Measurements from ENCODE around the gene SPAG9.

SPAG9 gene, protein sequence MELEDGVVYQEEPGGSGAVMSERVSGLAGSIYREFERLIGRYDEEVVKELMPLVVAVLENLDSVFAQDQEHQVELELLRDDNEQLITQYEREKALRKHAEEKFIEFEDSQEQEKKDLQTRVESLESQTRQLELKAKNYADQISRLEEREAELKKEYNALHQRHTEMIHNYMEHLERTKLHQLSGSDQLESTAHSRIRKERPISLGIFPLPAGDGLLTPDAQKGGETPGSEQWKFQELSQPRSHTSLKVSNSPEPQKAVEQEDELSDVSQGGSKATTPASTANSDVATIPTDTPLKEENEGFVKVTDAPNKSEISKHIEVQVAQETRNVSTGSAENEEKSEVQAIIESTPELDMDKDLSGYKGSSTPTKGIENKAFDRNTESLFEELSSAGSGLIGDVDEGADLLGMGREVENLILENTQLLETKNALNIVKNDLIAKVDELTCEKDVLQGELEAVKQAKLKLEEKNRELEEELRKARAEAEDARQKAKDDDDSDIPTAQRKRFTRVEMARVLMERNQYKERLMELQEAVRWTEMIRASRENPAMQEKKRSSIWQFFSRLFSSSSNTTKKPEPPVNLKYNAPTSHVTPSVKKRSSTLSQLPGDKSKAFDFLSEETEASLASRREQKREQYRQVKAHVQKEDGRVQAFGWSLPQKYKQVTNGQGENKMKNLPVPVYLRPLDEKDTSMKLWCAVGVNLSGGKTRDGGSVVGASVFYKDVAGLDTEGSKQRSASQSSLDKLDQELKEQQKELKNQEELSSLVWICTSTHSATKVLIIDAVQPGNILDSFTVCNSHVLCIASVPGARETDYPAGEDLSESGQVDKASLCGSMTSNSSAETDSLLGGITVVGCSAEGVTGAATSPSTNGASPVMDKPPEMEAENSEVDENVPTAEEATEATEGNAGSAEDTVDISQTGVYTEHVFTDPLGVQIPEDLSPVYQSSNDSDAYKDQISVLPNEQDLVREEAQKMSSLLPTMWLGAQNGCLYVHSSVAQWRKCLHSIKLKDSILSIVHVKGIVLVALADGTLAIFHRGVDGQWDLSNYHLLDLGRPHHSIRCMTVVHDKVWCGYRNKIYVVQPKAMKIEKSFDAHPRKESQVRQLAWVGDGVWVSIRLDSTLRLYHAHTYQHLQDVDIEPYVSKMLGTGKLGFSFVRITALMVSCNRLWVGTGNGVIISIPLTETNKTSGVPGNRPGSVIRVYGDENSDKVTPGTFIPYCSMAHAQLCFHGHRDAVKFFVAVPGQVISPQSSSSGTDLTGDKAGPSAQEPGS (N-terminal part only)

DNA sequence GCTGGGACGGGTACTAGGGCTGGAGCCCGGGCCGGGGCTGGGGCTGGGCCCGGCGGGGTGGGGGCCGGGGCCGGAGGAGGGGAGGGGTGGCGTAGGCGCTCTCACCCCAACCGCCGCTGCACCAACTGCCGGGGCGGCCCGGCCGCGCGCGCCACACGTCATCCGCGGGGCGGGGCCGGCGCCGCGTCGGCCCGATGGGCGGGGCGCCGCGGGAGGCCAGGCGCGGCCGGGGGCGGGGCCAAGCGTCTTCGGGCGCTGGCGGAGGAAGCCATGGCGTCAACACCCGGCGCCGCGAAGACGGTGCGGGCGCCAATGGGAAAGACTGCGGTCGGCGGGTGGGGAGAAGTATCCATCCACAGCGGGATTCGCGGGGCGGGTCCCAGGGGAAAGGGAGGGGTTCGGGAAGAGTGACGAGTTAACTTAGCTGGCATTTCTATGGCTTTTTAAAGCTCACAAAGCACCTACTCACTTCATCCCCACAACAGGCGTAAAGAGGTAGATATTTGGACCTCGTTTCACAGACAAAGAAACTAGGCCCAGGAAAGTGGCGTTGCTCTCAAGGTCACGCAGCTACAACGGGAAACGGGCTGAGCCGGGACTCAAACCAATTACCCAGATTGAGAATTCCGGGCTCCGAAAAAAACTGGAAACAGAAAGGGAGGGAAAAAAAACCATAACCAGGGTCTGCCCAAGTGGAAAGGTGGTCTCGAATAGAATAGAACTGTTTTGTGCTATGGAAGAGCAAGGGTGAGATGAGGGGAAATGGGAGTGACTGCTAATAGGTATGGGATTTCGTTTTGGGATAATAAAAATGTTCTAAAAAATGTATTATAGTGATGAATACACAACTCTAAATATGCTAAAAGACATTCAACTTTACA, at the start of gene SPAG9:
Gene SPAG9 (minus strand): TSS at position 130 of the 881 bp plus-strand sequence. CDS start 212 bp downstream, outside the sequence.
- TF ChIP-seq, protein P1, sequence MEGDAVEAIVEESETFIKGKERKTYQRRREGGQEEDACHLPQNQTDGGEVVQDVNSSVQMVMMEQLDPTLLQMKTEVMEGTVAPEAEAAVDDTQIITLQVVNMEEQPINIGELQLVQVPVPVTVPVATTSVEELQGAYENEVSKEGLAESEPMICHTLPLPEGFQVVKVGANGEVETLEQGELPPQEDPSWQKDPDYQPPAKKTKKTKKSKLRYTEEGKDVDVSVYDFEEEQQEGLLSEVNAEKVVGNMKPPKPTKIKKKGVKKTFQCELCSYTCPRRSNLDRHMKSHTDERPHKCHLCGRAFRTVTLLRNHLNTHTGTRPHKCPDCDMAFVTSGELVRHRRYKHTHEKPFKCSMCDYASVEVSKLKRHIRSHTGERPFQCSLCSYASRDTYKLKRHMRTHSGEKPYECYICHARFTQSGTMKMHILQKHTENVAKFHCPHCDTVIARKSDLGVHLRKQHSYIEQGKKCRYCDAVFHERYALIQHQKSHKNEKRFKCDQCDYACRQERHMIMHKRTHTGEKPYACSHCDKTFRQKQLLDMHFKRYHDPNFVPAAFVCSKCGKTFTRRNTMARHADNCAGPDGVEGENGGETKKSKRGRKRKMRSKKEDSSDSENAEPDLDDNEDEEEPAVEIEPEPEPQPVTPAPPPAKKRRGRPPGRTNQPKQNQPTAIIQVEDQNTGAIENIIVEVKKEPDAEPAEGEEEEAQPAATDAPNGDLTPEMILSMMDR (IDR thresholded peaks at IDR 0.05; ENCODE audit: low read depth, low read length, missing control alignments): no peak
- Histone ChIP-seq H3K36me3 (replicated peaks) (no peaks in the 10 kb centered on the region), H3K27me3 (replicated peaks) (no peaks in the 10 kb centered on the region), H3K27ac (peak within 1 kb of the TSS; percentile 100), H3K4me3 (ENCODE audit: low read depth, low read length) (peak within 1 kb of the TSS; percentile 96)
- peak; percentile 95 for DNase-seq
- in situ Hi-C loops (cut with HindIII; ENCODE audit: low pct_ligation_motif_present, low sequenced_read_pairs): no loop called here

- TF ChIP-seq, protein P1 (IDR thresholded peaks at IDR 0.05; ENCODE audit: low read depth, low read length, missing control alignments): no peak
- no peak for DNase-seq
- H3K36me3 ChIP-seq (replicated peaks): peaks cover 49% of the 10 kb centered on the region
- no peak overlapping the region for H3K27ac ChIP-seq
- in situ Hi-C loops (cut with HindIII; ENCODE audit: low pct_ligation_motif_present, low sequenced_read_pairs): no loop called here
- H3K27me3 ChIP-seq (replicated peaks): no peaks in the 10 kb centered on the region
- H3K4me3 ChIP-seq (ENCODE audit: low read depth, low read length): no peak overlapping the region
Observed at GRCh38 chr17:51169340-51169739, 48.7 kb upstream of the SPAG9 start.

DNA sequence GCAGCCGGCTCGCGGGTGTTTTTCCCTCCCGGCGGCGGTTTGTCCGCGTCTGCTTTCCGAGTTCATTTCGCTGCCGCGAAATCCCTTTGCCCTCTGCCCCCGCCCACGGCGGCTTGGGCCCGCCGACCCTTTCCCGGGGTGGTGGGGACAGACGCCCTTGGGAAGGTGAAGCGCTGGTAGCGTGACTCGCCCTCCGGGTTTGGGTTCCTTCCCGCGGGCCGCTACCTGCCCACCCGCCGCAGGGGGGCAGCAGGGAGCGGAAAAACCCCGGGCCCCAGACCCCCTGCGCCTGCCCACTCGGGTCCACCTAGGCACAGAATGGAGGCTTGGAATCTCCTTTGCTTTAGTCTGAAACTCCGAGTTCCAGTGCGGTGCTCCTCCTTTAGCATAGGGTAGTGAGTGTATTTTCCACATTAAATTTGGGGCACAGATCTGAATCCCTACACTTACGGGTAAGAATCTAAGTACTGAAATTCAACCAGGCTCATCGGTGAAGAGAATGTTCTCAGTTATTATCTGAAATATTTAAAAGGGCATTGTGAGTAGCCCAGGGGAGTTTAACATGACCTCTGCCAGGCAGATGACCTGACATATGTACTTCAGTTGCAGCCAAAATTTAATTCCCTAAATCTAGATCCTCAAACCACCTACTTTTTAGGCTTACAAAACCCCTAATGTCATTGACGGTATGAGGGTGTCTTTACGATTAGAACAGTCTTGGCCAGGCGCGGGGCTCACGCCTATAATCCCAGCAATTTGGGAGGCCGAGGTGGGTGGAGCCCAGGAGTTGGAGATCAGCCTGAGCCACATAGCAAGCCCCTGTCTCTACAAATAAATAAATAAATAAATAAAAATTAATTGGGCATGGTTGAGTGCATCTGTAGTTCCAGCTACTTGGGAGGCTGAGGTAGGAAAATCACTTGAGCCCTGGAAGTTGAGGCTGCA, 46.6 kb upstream of the SPAG9 start:
- H3K36me3 ChIP-seq (replicated peaks): peaks cover 51% of the 10 kb centered on the region
- H3K27me3 ChIP-seq (replicated peaks): no peaks in the 10 kb centered on the region
- peak overlapping the region; percentile 80 for H3K27ac ChIP-seq
- TF ChIP-seq, protein P1 (IDR thresholded peaks at IDR 0.05; ENCODE audit: low read depth, low read length, missing control alignments): peak; percentile 85
- in situ Hi-C loops (cut with HindIII; ENCODE audit: low pct_ligation_motif_present, low sequenced_read_pairs): no loop called here
- DNase-seq: no peak
- peak overlapping the region; percentile 91 for H3K4me3 ChIP-seq (ENCODE audit: low read depth, low read length)

GRCh38 chr17:51166198-51166986, 45.7 kb upstream of the SPAG9 start, which contains the start of gene NME2:
TSS of gene NME2 (plus strand) at chr17:51166411. CDS start at chr17:51166831, 420 bp downstream.
- H3K27ac ChIP-seq: peak within 1 kb of the TSS; percentile 80
- H3K27me3 ChIP-seq (replicated peaks): no peaks in the 10 kb centered on the region
- TF ChIP-seq, protein P1 (IDR thresholded peaks at IDR 0.05; ENCODE audit: low read depth, low read length, missing control alignments): no peak
- H3K36me3 ChIP-seq (replicated peaks): peaks cover 50% of the 10 kb centered on the region
- H3K4me3 ChIP-seq (ENCODE audit: low read depth, low read length): peak within 1 kb of the TSS; percentile 91
- DNase-seq: peak; percentile 74
- in situ Hi-C loops (cut with HindIII; ENCODE audit: low pct_ligation_motif_present, low sequenced_read_pairs): no loop called here

Data from brain microvascular endothelial cell (primary cell).